WTC11 (cell line): ENCODE results near the gene CKB. TPM values are rescaled to one million over a fixed set of nuclear protein-coding genes. Genes with fewer than 3 reads are reported as not detected.

Experiments
- ATAC-seq: fragments of 200-7000 bp; cut with Tn5 transposase; 2 replicates; pipeline ENCODE4 v1.10.0; 2021; ENCODE audit warnings: mild to moderate bottlenecking, moderate library complexity
- CTCF ChIA-PET: fragments of 300-600 bp; sonication (Branson Sonifier 250); formaldehyde crosslinking; loops from one replicate; lab custom pipeline; 2021; ENCODE audit warnings: antibody characterized with exemption; lab: Charles Lee
- POLR2A ChIA-PET: fragments of 350-600 bp; sonication (Branson Sonifier 250); formaldehyde crosslinking; loops from one replicate; lab custom pipeline; 2021; ENCODE audit warnings: antibody characterized with exemption; lab: Charles Lee
- DNase-seq: peaks from one replicate; pipeline ENCODE4 v3.0.0; 2021; ENCODE audit warnings: low spot score
- H3K27ac Mint-ChIP-seq: 2 replicates; pipeline ENCODE4 v1.8.0; 2021; ENCODE audit warnings: mixed read lengths
- H3K27me3 Mint-ChIP-seq: 2 replicates; pipeline ENCODE4 v1.8.0; 2021; ENCODE audit warnings: low read depth, mild to moderate bottlenecking, moderate library complexity, mixed read lengths
- H3K36me3 Mint-ChIP-seq: 2 replicates; pipeline ENCODE4 v1.8.0; 2021; ENCODE audit warnings: mixed read lengths
- H3K4me1 Mint-ChIP-seq: 2 replicates; pipeline ENCODE4 v1.8.0; 2022; ENCODE audit warnings: mixed read lengths
- H3K4me3 Mint-ChIP-seq: 2 replicates; pipeline ENCODE4 v1.8.0; 2021; ENCODE audit warnings: mild to moderate bottlenecking, moderate library complexity, mixed read lengths
- H3K9me3 Mint-ChIP-seq: 2 replicates; pipeline ENCODE4 v1.8.0; 2021; ENCODE audit warnings: mixed read lengths
- ATF1 ChIP-seq: sonication (generic); formaldehyde crosslinking; IDR thresholded peaks from 2 replicates; pipeline ENCODE4 v1.8.1; 2023; ENCODE audit warnings: mild to moderate bottlenecking, moderate library complexity, missing genetic modification reagents
- EMX1 ChIP-seq: fragments of 250-450 bp; sonication (Bioruptor Pico); IDR thresholded peaks from 2 replicates; pipeline ENCODE4 v1.8.0; 2021; ENCODE audit warnings: mild to moderate bottlenecking
- KAT7 ChIP-seq: sonication (generic); formaldehyde crosslinking; IDR thresholded peaks from 2 replicates; pipeline ENCODE4 v1.8.1; 2023; ENCODE audit warnings: missing genetic modification reagents, mild to moderate bottlenecking, borderline replicate concordance
- MAX ChIP-seq: sonication (generic); formaldehyde crosslinking; IDR thresholded peaks from 2 replicates; pipeline ENCODE4 v1.8.0; 2022; ENCODE audit warnings: mild to moderate bottlenecking, missing genetic modification reagents
- MYBL2 ChIP-seq: sonication (generic); formaldehyde crosslinking; IDR thresholded peaks from 2 replicates; pipeline ENCODE4 v1.8.1; 2023; ENCODE audit warnings: mild to moderate bottlenecking, moderate library complexity, missing genetic modification reagents
- PRDM15 ChIP-seq: sonication (generic); formaldehyde crosslinking; IDR thresholded peaks from 2 replicates; pipeline ENCODE4 v1.8.0; 2022; ENCODE audit warnings: missing genetic modification reagents
- SMAD3 ChIP-seq: sonication (generic); formaldehyde crosslinking; IDR thresholded peaks from 2 replicates; pipeline ENCODE4 v1.8.0; 2022; ENCODE audit warnings: missing genetic modification reagents, mild to moderate bottlenecking, borderline replicate concordance
- ZNF416 ChIP-seq: fragments of 250-450 bp; sonication (Bioruptor Pico); IDR thresholded peaks from 2 replicates; pipeline ENCODE4 v1.9.0; 2021; ENCODE audit warnings: mild to moderate bottlenecking, inconsistent platforms
- ZNF532 ChIP-seq: fragments of 250-450 bp; sonication (Bioruptor Pico); IDR thresholded peaks from 2 replicates; pipeline ENCODE4 v1.9.0; 2021; ENCODE audit warnings: mild to moderate bottlenecking, borderline replicate concordance
- total RNA-seq: library from RNA; stranded (reverse); gene quantifications from 3 replicates; pipeline ENCODE4 v1.2.3, GENCODE V29; 2021

The CKB gene
- total RNA-seq, 1 experiment from 2014 or later = 555 TPM

GRCh38 chr14:103538291-103539055, 15.8 kb upstream of the CKB start:
- DNase-seq (no peak), ATAC-seq (no peak)
- ChIA-PET POLR2A (interaction anchor here (1.0 to 1.3 kb wide), 2 partner anchors 16 to 18 kb away, joined by 3 to 5 read pairs; partner anchors contain the start of gene CKB), CTCF (interaction anchor here (1.1 to 21.0 kb wide), 2 partner anchors 9 to 20 kb away, joined by 4 to 455 read pairs; partner anchors contain the start of gene CKB)
- H3K9me3 Mint-ChIP-seq = no peaks in the 10 kb centered on the region
- peaks cover 11% of the 10 kb centered on the region for H3K27me3 Mint-ChIP-seq
- no peak overlapping the region for H3K4me3 Mint-ChIP-seq
- peaks cover 5% of the 10 kb centered on the region; the same call in 1 of the 2 replicates for H3K4me1 Mint-ChIP-seq
- H3K36me3 Mint-ChIP-seq = no peaks in the 10 kb centered on the region
- TF ChIP-seq KAT7 (CRISPR knock-in tag) (no peak), MAX (CRISPR knock-in tag) (no peak), PRDM15 (CRISPR knock-in tag) (no peak), MYBL2 (CRISPR knock-in tag) (no peak), SMAD3 (CRISPR knock-in tag) (no peak), ZNF416 (CRISPR knock-in tag) (no peak)
- H3K27ac Mint-ChIP-seq = no peak overlapping the region

- Mint-ChIP-seq H3K4me3 (no peak overlapping the region), H3K27ac (no peak overlapping the region), H3K9me3 (no peaks in the 10 kb centered on the region)
Observed at GRCh38 chr14:103537175-103537990, 14.8 kb upstream of the CKB start.

More at GRCh38 chr14:103537175-103537990, 14.8 kb upstream of the CKB start:
- POLR2A ChIA-PET = no interaction called here
- peaks cover 5% of the 10 kb centered on the region; the same call in 1 of the 2 replicates for H3K4me1 Mint-ChIP-seq
- no peaks in the 10 kb centered on the region for H3K36me3 Mint-ChIP-seq
- DNase-seq (no peak), ATAC-seq (no peak)
- CTCF ChIA-PET = interaction anchor here (1.8 to 21.0 kb wide), 2 partner anchors 9 to 19 kb away, joined by 8 to 455 read pairs; partner anchors contain the start of gene CKB
- peaks cover 11% of the 10 kb centered on the region for H3K27me3 Mint-ChIP-seq
- no peak for TF ChIP-seq ATF1 (CRISPR knock-in tag)
- no peak for TF ChIP-seq EMX1 (CRISPR knock-in tag)
- no peak for TF ChIP-seq ZNF532 (CRISPR knock-in tag)
